BLaER1 treated with 17β-estradiol and CSF1 and Interleukin-3, amounts not matched to agents 10 nM and 100 nM (cell line): Measurements from ENCODE around the gene ALPG.

Source experiments
- H3K27ac ChIP-seq, 11 experiments: shearing (Covaris generic); formaldehyde crosslinking; 2 replicates each; pipeline ENCODE4 v1.8.1; 2022
- H3K27me3 ChIP-seq, 11 experiments: shearing (Covaris generic); formaldehyde crosslinking; 2 replicates each; pipeline ENCODE4 v1.8.1; 2022
- H3K36me3 ChIP-seq, 11 experiments: shearing (Covaris generic); formaldehyde crosslinking; 2 replicates each; pipeline ENCODE4 v1.8.1; 2022
- H3K4me1 ChIP-seq, 10 experiments: shearing (Covaris generic); formaldehyde crosslinking; 2 replicates each; pipeline ENCODE4 v1.8.1; 2022
- H3K4me2 ChIP-seq, 11 experiments: shearing (Covaris generic); formaldehyde crosslinking; 2 replicates each; pipeline ENCODE4 v1.8.1; 2022
- H3K4me3 ChIP-seq, 10 experiments: shearing (Covaris generic); formaldehyde crosslinking; 2 replicates each; pipeline ENCODE4 v1.8.1; 2022
- H3K9ac ChIP-seq, 11 experiments: shearing (Covaris generic); formaldehyde crosslinking; 2 replicates each; pipeline ENCODE4 v1.8.1; 2022
- H3K9me3 ChIP-seq, 11 experiments: shearing (Covaris generic); formaldehyde crosslinking; replicated peaks in 1 of 11; 2 replicates each; pipeline ENCODE4 v1.8.1; 2022
- H4K20me1 ChIP-seq, 11 experiments: shearing (Covaris generic); formaldehyde crosslinking; 2 replicates each; pipeline ENCODE4 v1.8.1; 2022
- Cebpa-rat ChIP-seq, 11 experiments: shearing (Covaris generic); IDR thresholded peaks; 2 replicates each; pipeline ENCODE4 v1.8.1; 2022

ALPG gene

DNA sequence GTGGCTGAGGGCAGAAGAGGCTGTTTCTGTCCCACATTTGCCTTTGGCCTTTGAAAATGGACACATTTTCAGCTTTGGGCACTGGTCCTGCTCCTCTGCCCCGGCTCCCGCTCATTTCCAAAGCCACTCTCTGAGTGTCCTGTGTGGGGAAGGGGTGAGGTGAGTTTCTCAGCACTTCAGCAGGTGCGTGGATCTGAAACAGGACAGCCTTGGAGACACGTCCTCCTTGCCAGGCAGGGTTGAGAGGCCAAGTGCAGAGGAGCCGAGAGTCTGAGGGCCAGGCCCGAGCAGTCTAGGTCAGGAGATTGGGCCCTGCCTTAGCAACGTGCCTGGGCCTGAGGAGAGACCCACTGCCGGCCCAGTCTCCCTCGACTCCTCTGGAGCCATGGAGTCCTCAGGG, 27.4 kb downstream of the ALPG start:
- no peaks in the 10 kb centered on the region for H3K36me3 ChIP-seq
- peak overlapping the region in 1 of 11 experiments; percentile 9; a peak in 1 of 22 replicates for H3K27ac ChIP-seq
- no peaks in the 10 kb centered on the region for H3K27me3 ChIP-seq
- no peaks in the 10 kb centered on the region for H3K9me3 ChIP-seq
- no peak for TF ChIP-seq Cebpa-rat (IDR thresholded peaks at IDR 0.05)
- peak overlapping the region in 1 of 11 experiments; percentile 35; a peak in 1 of 22 replicates for H3K9ac ChIP-seq
- H3K4me1 ChIP-seq: peaks cover 4 to 40% (median 28%) of the 10 kb centered on the region in 10 experiments; a peak in 19 of 20 replicates
- peak overlapping the region in 8 of 11 experiments; percentile 13 to 81 (median 70); a peak in 15 of 22 replicates for H3K4me2 ChIP-seq
- 0 out of 22 replicates have a peak, but pooled peaks cover 0 to 3% (median 0%) of the 10 kb centered on the region in 11 experiments for H4K20me1 ChIP-seq
- no peak overlapping the region for H3K4me3 ChIP-seq

DNA sequence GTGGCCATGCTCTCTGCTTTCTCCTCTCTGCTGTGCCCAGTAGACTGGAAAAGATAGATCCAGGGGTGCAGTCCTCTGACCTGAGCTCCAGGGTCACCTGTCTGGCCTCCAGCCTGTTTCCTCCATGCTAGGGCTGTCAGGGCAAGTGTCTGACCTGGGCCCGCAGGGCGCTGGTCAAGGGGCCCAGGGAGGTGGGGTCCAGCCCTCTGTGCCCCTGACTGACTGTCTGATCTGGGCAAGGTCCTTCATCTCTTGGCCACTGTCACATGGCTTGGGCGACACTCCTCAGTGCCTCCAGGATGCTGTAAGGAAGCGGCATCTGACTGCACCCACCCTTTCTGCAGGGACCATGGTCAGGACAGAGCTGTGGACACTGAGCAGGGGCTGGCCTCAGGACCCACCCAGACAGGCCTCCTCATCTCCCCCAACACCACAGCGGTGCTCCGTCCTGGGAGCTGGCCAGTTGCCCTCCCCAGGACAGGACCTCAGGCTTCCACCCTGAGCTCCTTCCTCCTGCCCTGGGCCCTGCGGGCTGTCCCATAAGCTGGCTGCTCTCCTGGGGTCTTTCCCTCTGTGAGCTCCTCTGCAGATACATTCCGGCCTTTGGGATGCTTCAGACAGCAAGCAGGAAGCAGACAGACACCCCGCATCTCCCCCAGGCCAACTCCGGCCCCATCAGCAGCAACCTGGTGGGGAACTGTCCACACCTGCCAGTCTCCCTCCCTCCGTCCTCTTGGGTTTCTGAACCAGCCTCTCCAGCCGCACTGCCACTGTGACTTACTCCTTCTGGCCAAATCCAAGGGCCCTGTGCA, 28.1 kb downstream of the ALPG start:
- TF ChIP-seq Cebpa-rat (IDR thresholded peaks at IDR 0.05): no peak
- H3K9ac ChIP-seq: peak overlapping the region in 1 of 11 experiments; percentile 35; a peak in 1 of 22 replicates
- H3K4me1 ChIP-seq: peaks cover 4 to 40% (median 26%) of the 10 kb centered on the region in 10 experiments; a peak in 19 of 20 replicates
- peak overlapping the region in 1 of 11 experiments; percentile 9; a peak in 1 of 22 replicates for H3K27ac ChIP-seq
- H3K4me2 ChIP-seq: peak overlapping the region in 8 of 11 experiments; percentile 13 to 81 (median 70); a peak in 15 of 22 replicates
- H4K20me1 ChIP-seq: 0 out of 22 replicates have a peak, but pooled peaks cover 0 to 5% (median 0%) of the 10 kb centered on the region in 11 experiments
- H3K36me3 ChIP-seq: no peaks in the 10 kb centered on the region
- no peaks in the 10 kb centered on the region for H3K9me3 ChIP-seq
- no peaks in the 10 kb centered on the region for H3K27me3 ChIP-seq
- no peak overlapping the region for H3K4me3 ChIP-seq

DNA sequence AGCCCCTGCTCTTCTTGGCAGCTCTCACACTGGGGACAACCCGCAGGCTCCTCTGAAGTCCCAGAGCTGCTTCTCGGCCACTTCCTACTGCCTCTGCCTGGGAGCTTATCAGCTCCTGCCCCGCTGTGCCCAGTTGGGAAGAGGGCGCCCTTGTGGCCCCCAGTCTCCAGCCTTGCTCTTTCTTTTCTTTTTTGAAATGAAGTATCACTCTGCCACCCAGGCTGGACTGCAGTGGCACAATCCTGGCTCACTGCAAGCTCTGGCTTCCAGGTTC, 28.7 kb downstream of the ALPG start:
- Histone ChIP-seq H3K4me3 (no peak overlapping the region), H3K27ac (no peak overlapping the region), H3K36me3 (no peaks in the 10 kb centered on the region), H3K9me3 (no peaks in the 10 kb centered on the region), H3K9ac (no peak overlapping the region), H3K4me2 (0 out of 22 replicates have a peak overlapping the region, but pooled peaks of 1 of the 11 experiments have one; percentile 65), H3K27me3 (no peaks in the 10 kb centered on the region), H3K4me1 (peaks cover 4 to 40% (median 26%) of the 10 kb centered on the region in 10 experiments; a peak in 19 of 20 replicates), H4K20me1 (0 out of 22 replicates have a peak, but pooled peaks cover 0 to 5% (median 0%) of the 10 kb centered on the region in 11 experiments)
- no peak for TF ChIP-seq Cebpa-rat (IDR thresholded peaks at IDR 0.05)

DNA sequence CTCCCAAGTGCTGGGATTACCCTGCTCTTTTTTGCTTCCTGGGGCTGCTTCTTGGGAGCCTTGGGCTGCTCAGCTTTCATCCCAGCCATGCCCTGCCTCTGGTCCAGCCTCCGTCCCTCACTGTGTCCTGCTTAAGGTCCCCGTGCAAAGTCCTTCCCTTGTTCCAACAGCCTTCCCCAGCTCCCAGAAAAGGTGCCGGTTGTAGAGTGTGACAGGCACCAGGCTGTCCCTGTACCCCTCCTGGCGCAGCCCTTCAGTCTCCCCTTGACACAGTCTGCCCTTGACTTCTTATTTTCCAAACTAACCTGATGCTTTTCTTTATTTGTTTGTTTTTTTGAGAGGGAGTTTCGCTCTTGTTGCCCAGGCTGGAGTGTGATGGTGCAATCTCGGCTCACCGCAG, 29.2 kb downstream of the ALPG start:
- Histone ChIP-seq H3K36me3 (no peaks in the 10 kb centered on the region), H3K4me1 (peaks cover 4 to 39% (median 26%) of the 10 kb centered on the region in 10 experiments; a peak in 19 of 20 replicates), H3K27me3 (no peaks in the 10 kb centered on the region), H4K20me1 (0 out of 22 replicates have a peak, but pooled peaks cover 0 to 5% (median 0%) of the 10 kb centered on the region in 11 experiments), H3K27ac (no peak overlapping the region), H3K9ac (no peak overlapping the region), H3K4me3 (no peak overlapping the region), H3K4me2 (no peak overlapping the region), H3K9me3 (no peaks in the 10 kb centered on the region)
- no peak for TF ChIP-seq Cebpa-rat (IDR thresholded peaks at IDR 0.05)

DNA sequence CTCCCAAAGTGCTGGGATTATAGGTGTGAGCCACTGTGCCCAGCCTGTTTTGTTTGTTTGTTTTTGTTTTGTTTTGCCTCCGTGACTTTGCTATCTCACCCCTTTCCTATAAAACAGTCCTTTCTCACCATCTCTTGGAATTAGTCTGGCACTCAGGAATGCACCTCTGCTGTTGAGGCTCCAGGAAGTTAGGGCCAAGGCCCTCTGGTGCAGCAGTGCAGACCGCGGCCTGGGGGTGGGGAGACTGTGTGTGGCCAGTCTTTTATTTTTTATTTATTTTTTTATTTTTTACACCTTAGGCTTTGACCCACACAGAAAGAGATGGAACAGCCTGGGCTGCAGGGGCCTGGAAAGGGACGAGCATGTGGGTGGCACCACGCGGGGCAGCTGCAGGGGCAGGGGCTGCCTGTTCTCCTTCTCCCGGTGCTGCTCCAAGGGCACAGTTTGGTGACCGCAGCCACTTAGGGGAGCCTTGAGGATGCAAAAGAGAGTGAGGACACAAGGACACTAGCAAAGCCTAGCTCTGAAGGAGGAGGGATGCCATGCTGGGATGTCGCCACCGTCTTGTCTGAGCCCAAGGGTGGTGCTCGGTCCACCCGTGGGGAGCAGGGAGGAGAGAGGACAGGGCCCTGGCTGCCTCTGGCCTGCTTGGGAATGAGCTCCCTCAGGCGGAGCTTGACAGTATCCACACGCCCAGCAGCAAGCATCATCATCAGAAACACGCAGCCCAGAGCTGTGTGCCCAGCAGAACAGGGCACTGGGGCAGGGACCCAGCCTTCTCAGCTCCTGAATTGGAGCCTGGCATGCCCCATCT, 29.9 kb downstream of the ALPG start:
- no peaks in the 10 kb centered on the region for H3K9me3 ChIP-seq
- H3K9ac ChIP-seq: no peak overlapping the region
- H4K20me1 ChIP-seq: 0 out of 22 replicates have a peak, but pooled peaks cover 0 to 5% (median 0%) of the 10 kb centered on the region in 11 experiments
- peaks cover 4 to 35% (median 26%) of the 10 kb centered on the region in 10 experiments; a peak in 19 of 20 replicates for H3K4me1 ChIP-seq
- no peak overlapping the region for H3K27ac ChIP-seq
- no peak for TF ChIP-seq Cebpa-rat (IDR thresholded peaks at IDR 0.05)
- no peaks in the 10 kb centered on the region for H3K27me3 ChIP-seq
- no peaks in the 10 kb centered on the region for H3K36me3 ChIP-seq
- no peak overlapping the region for H3K4me3 ChIP-seq
- H3K4me2 ChIP-seq: no peak overlapping the region

DNA sequence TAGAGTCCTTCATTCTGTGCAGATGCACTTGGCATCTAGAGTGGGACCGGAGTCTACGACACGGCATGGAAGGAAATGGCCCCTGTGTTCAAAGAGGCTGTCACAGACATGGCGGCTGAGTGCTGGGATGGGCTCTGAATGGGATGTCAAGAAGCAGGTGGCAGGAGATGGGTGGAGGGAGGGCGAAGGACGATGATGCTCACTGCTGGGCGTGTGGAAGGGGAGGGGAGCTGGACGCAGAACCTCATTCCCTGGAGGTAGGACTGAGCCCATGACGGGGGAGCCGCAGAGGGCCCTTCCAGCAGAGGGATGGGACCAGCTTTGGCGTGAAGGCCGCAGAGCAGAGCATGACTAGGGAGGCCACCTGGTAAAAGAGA, 30.5 kb downstream of the ALPG start:
- H3K9ac ChIP-seq: no peak overlapping the region
- H4K20me1 ChIP-seq: 0 out of 22 replicates have a peak, but pooled peaks cover 0 to 5% (median 0%) of the 10 kb centered on the region in 11 experiments
- no peaks in the 10 kb centered on the region for H3K9me3 ChIP-seq
- no peak overlapping the region for H3K4me2 ChIP-seq
- H3K4me1 ChIP-seq: peaks cover 4 to 32% (median 25%) of the 10 kb centered on the region in 10 experiments; a peak in 19 of 20 replicates
- H3K27ac ChIP-seq: no peak overlapping the region
- H3K27me3 ChIP-seq: no peaks in the 10 kb centered on the region
- H3K36me3 ChIP-seq: no peaks in the 10 kb centered on the region
- TF ChIP-seq Cebpa-rat (IDR thresholded peaks at IDR 0.05): no peak
- no peak overlapping the region for H3K4me3 ChIP-seq

DNA sequence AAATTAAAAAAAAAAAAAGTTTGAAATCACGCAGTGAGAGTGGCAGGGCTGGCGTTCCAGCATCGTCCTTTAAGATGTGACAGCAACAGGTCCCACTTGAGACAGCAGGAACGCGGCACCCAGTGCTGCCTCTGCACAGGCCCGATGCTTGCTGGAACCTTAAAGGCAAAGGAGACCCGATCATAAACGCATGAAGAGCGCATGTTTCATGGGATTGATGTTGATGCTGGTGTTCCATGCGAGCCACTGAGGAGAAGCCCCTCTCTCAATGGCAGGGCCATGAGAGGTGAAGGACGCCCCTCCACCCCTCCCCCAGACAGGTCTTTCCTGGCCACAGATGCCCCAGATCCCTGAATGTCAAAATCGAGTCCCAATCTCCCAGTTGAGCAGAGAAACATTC, 31.4 kb downstream of the ALPG start:
- Histone ChIP-seq H3K27me3 (no peaks in the 10 kb centered on the region), H4K20me1 (0 out of 22 replicates have a peak, but pooled peaks cover 0 to 5% (median 0%) of the 10 kb centered on the region in 11 experiments), H3K9ac (no peak overlapping the region)

DNA sequence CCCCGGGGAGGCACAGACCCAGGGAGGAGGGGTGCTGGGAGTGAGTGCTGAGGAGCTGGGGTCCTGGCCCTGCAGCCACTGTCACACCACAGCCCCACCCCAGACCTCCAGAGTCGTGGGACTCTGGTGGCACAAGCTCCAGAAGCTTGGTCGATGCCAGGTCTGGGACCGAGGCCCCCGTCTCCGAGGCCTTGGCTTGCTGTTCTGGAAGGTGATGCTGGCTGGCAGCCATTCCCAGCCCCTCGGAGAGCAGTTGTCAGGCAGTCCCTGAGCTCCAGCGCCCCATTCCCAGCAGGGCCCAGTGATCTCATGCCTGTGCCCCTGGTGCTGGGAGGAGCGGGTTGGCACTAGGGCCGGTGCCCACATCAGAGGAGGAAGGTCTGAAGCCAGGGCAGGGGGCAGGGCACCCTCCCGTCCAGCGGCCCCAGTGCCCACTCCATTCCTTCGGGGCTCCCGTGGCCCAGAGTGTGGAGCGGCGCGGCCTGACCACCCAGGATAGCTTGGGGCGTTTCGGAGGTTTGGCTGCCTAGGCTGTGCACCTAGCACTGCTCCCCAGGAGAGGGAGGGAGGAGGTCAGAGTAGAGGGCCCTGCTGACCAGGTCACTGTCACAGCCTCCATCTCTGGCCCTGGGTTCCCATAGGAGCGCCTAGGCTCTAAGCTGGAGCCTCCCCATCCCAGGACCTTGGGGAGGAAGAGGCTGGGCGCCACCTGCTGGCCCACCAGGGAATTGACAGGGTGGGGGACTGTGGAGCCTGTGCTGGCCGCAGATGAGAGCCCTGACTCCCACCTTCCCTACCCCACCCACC, 32.5 kb downstream of the ALPG start:
- Histone ChIP-seq H3K4me1 (peaks cover 2 to 18% (median 10%) of the 10 kb centered on the region in 10 experiments; a peak in 16 of 20 replicates), H3K27me3 (no peaks in the 10 kb centered on the region), H3K9ac (no peak overlapping the region), H3K27ac (no peak overlapping the region), H3K4me2 (no peak overlapping the region), H3K9me3 (no peaks in the 10 kb centered on the region), H3K36me3 (no peaks in the 10 kb centered on the region), H3K4me3 (no peak overlapping the region), H4K20me1 (0 out of 22 replicates have a peak, but pooled peaks cover 0 to 5% (median 0%) of the 10 kb centered on the region in 11 experiments)
- no peak for TF ChIP-seq Cebpa-rat (IDR thresholded peaks at IDR 0.05)

More for the DNA sequence above, 31.4 kb downstream of the ALPG start:
- Histone ChIP-seq H3K36me3 (no peaks in the 10 kb centered on the region), H3K4me3 (no peak overlapping the region), H3K4me2 (no peak overlapping the region), H3K4me1 (peaks cover 0 to 23% (median 16%) of the 10 kb centered on the region in 10 experiments; a peak in 16 of 20 replicates), H3K9me3 (no peaks in the 10 kb centered on the region), H3K27ac (no peak overlapping the region)
- TF ChIP-seq Cebpa-rat (IDR thresholded peaks at IDR 0.05): no peak
